Common myeloid progenitor, CD34-positive (primary cell): ENCODE results near the gene WFDC1.

Experiments
- CTCF ChIA-PET: fragments of 350-600 bp; sonication (Branson Sonifier 250); formaldehyde crosslinking; loops from one replicate; lab custom pipeline; 2021; ENCODE audit warnings: antibody characterized with exemption; lab: Charles Lee
- POLR2A ChIA-PET: fragments of 350-600 bp; sonication (Branson Sonifier 250); formaldehyde crosslinking; loops from one replicate; lab custom pipeline; 2021; ENCODE audit warnings: antibody characterized with exemption; lab: Charles Lee
- DNase-seq, 3 donors: peaks; one replicate each; pipeline versions ENCODE4 v3.0.0 to v3.0.0-alpha.2; 2013
- H3K27ac ChIP-seq, 2 experiments: 1 replicate in 1 of 2; 2 replicates in 1 of 2; pipeline ENCODE4 v1.7.0; 2013; ENCODE audit warnings: inconsistent platforms in 2 of 2, low read length in 2 of 2, mild to moderate bottlenecking in 2 of 2, low read depth in 1 of 2, moderate library complexity in 1 of 2; ENCODE audit not compliant: severe bottlenecking in 2 of 2, insufficient read depth in 1 of 2, poor library complexity in 1 of 2
- H3K27me3 ChIP-seq, 5 experiments: replicated peaks in 2 of 5; 1 replicate in 3 of 5; 2 replicates in 2 of 5; pipeline versions ENCODE4 v1.6.1 to v1.7.0; 2013; ENCODE audit warnings: low read length in 4 of 5, mild to moderate bottlenecking in 2 of 5, moderate library complexity in 2 of 5, inconsistent platforms in 1 of 5; ENCODE audit not compliant: insufficient read depth in 5 of 5, control insufficient read depth in 4 of 5
- H3K36me3 ChIP-seq, 4 experiments: 1 replicate in 2 of 4; 2 replicates in 2 of 4; pipeline versions ENCODE4 v1.6.1 to v1.7.0; 2013; ENCODE audit warnings: low read length in 3 of 4, control low read depth in 1 of 4, mild to moderate bottlenecking in 1 of 4; ENCODE audit not compliant: control insufficient read depth in 4 of 4, insufficient read depth in 4 of 4
- H3K4me1 ChIP-seq, 4 experiments: 1 replicate in 3 of 4; 2 replicates in 1 of 4; pipeline versions ENCODE4 v1.6.1 to v1.7.1; 2013; ENCODE audit warnings: low read length in 3 of 4, mild to moderate bottlenecking in 3 of 4, control low read depth in 1 of 4, inconsistent platforms in 1 of 4, moderate library complexity in 1 of 4; ENCODE audit not compliant: control insufficient read depth in 4 of 4, insufficient read depth in 4 of 4; ENCODE audit errors: control extremely low read depth in 1 of 4
- H3K4me3 ChIP-seq, 7 experiments: 1 replicate in 4 of 7; 2 replicates in 3 of 7; pipeline versions ENCODE4 v1.5.1 to v1.7.0; 2013; ENCODE audit warnings: mild to moderate bottlenecking in 7 of 7, low read length in 6 of 7, moderate library complexity in 6 of 7, inconsistent platforms in 2 of 7, low read depth in 2 of 7, control low read depth in 1 of 7; ENCODE audit not compliant: insufficient read depth in 4 of 7, control insufficient read depth in 1 of 7; ENCODE audit errors: extremely low read depth in 1 of 7
- H3K9me3 ChIP-seq, 5 experiments: 1 replicate in 4 of 5; 2 replicates in 1 of 5; pipeline versions ENCODE4 v1.6.1 to v1.7.1; 2013; ENCODE audit warnings: low read length in 4 of 5, mild to moderate bottlenecking in 2 of 5, inconsistent platforms in 1 of 5, low read depth in 1 of 5, moderate library complexity in 1 of 5; ENCODE audit not compliant: control insufficient read depth in 4 of 5, insufficient read depth in 2 of 5; ENCODE audit errors: control extremely low read depth in 1 of 5
- WGBS: methylation state at CpG from one replicate; pipeline ENCODE4 v1.1.5; 2013; ENCODE audit not compliant: insufficient coverage; 5-methylcytosine and 5-hydroxymethylcytosine counted together

Gene WFDC1

GRCh38 chr16:84356176-84356575, 61.5 kb downstream of the WFDC1 start:
- Histone ChIP-seq H3K27me3 (peaks cover 0 to 10% (median 0%) of the 10 kb centered on the region in 5 experiments), H3K36me3 (no peaks in the 10 kb centered on the region), H3K27ac (no peak overlapping the region), H3K9me3 (no peaks in the 10 kb centered on the region), H3K4me3 (no peak overlapping the region), H3K4me1 (peaks cover 0 to 7% (median 5%) of the 10 kb centered on the region in 4 experiments)
- ChIA-PET POLR2A (no interaction called here), CTCF (no interaction called here)
- 86% methylated on average over 10 of the region's 10 CpGs for WGBS
- DNase-seq: no peak

- 99% methylated on average over 8 of the region's 11 CpGs for WGBS
- no peak overlapping the region for H3K4me3 ChIP-seq
- POLR2A ChIA-PET: no interaction called here
- H3K27ac ChIP-seq: no peak overlapping the region
- H3K4me1 ChIP-seq: peaks cover 0 to 7% (median 5%) of the 10 kb centered on the region in 4 experiments
- peaks cover 0 to 10% (median 0%) of the 10 kb centered on the region in 5 experiments for H3K27me3 ChIP-seq
- H3K36me3 ChIP-seq: no peaks in the 10 kb centered on the region
- CTCF ChIA-PET: no interaction called here
- no peaks in the 10 kb centered on the region for H3K9me3 ChIP-seq
- DNase-seq: no peak
Observed at GRCh38 chr16:84356591-84357116, 62.0 kb downstream of the WFDC1 start.

GRCh38 chr16:84357191-84357651, 62.5 kb downstream of the WFDC1 start:
- DNase-seq: peak in 2 of 3 donors; percentile 28 to 31
- WGBS: 82% methylated on average over 9 of the region's 9 CpGs
- ChIA-PET POLR2A (no interaction called here), CTCF (no interaction called here)
- Histone ChIP-seq H3K27ac (no peak overlapping the region), H3K9me3 (no peaks in the 10 kb centered on the region), H3K36me3 (no peaks in the 10 kb centered on the region), H3K4me1 (peaks cover 0 to 7% (median 5%) of the 10 kb centered on the region in 4 experiments), H3K4me3 (no peak overlapping the region), H3K27me3 (peaks cover 0 to 10% (median 0%) of the 10 kb centered on the region in 5 experiments)

GRCh38 chr16:84358601-84359295, 64.1 kb downstream of the WFDC1 start:
- no peaks in the 10 kb centered on the region for H3K9me3 ChIP-seq
- H3K4me1 ChIP-seq: peaks cover 0 to 7% (median 5%) of the 10 kb centered on the region in 4 experiments
- no peak overlapping the region for H3K4me3 ChIP-seq
- ChIA-PET POLR2A (no interaction called here), CTCF (no interaction called here)
- no peaks in the 10 kb centered on the region for H3K36me3 ChIP-seq
- no peak overlapping the region for H3K27ac ChIP-seq
- WGBS: 98% methylated on average over 14 of the region's 14 CpGs
- H3K27me3 ChIP-seq: peaks cover 0 to 10% (median 0%) of the 10 kb centered on the region in 5 experiments
- no peak for DNase-seq

- no peak for DNase-seq
- CTCF ChIA-PET: interaction anchor here (0.7 kb wide), 1 partner anchor 15 kb away, joined by 3 read pairs; no protein-coding TSS in a partner anchor
- no peak overlapping the region for H3K4me3 ChIP-seq
- no peaks in the 10 kb centered on the region for H3K9me3 ChIP-seq
- H3K27ac ChIP-seq: no peak overlapping the region
- POLR2A ChIA-PET: no interaction called here
- WGBS: 98% methylated on average over 8 of the region's 8 CpGs
- peaks cover 0 to 10% (median 0%) of the 10 kb centered on the region in 5 experiments for H3K27me3 ChIP-seq
- no peaks in the 10 kb centered on the region for H3K36me3 ChIP-seq
- peaks cover 0 to 7% (median 5%) of the 10 kb centered on the region in 4 experiments for H3K4me1 ChIP-seq
Observed at GRCh38 chr16:84359326-84359725, 64.6 kb downstream of the WFDC1 start.

- CTCF ChIA-PET: no interaction called here
- Histone ChIP-seq H3K4me3 (no peak overlapping the region), H3K4me1 (peaks cover 0 to 7% (median 5%) of the 10 kb centered on the region in 4 experiments), H3K9me3 (no peaks in the 10 kb centered on the region), H3K36me3 (no peaks in the 10 kb centered on the region), H3K27me3 (peaks cover 0 to 10% (median 0%) of the 10 kb centered on the region in 5 experiments), H3K27ac (no peak overlapping the region)
- POLR2A ChIA-PET: no interaction called here
- peak; percentile 38 to 77 (median 57) for DNase-seq
- WGBS: 39% methylated on average over 12 of the region's 15 CpGs
Observed at GRCh38 chr16:84360170-84360569, 65.5 kb downstream of the WFDC1 start.

- DNase-seq: no peak
- no peaks in the 10 kb centered on the region for H3K36me3 ChIP-seq
- CTCF ChIA-PET: no interaction called here
- no peak overlapping the region for H3K4me3 ChIP-seq
- WGBS: 95% methylated on average over 4 of the region's 4 CpGs
- H3K9me3 ChIP-seq: no peaks in the 10 kb centered on the region
- peaks cover 0 to 12% (median 0%) of the 10 kb centered on the region in 5 experiments for H3K27me3 ChIP-seq
- H3K27ac ChIP-seq: no peak overlapping the region
- POLR2A ChIA-PET: no interaction called here
- H3K4me1 ChIP-seq: peaks cover 0 to 7% (median 5%) of the 10 kb centered on the region in 4 experiments
Observed at GRCh38 chr16:84360748-84361147, 66.1 kb downstream of the WFDC1 start.
